Superior temporal gyrus (tissue), 1 donor: Measurements from ENCODE around the gene CTSD.

Experiments used
- DNase-seq: peaks from one replicate; pipeline ENCODE4 v3.0.0-alpha.2; 2016; ENCODE audit errors: extremely low spot score

CTSD gene

GRCh38 chr11:1729692-1730011 lies 34.1 kb downstream of the CTSD start:
- no peak for DNase-seq

GRCh38 chr11:1728931-1729691 lies 34.6 kb downstream of the CTSD start:
- no peak for DNase-seq

GRCh38 chr11:1728301-1728700 lies 35.4 kb downstream of the CTSD start:
- no peak for DNase-seq

GRCh38 chr11:1727861-1728260 lies 35.9 kb downstream of the CTSD start:
- no peak for DNase-seq

- no peak for DNase-seq
Measured at GRCh38 chr11:1727096-1727690, 36.5 kb downstream of the CTSD start.

GRCh38 chr11:1719781-1720180 lies 43.9 kb downstream of the CTSD start:
- no peak for DNase-seq

- DNase-seq, result no peak
Measured at GRCh38 chr11:1718326-1718725, 45.4 kb downstream of the CTSD start.

GRCh38 chr11:1717745-1718144 lies 46.0 kb downstream of the CTSD start:
- no peak for DNase-seq

- no peak for DNase-seq
Measured at GRCh38 chr11:1714908-1715885, 48.5 kb downstream of the CTSD start.

GRCh38 chr11:1708716-1709115 lies 55.0 kb downstream of the CTSD start:
- DNase-seq, result no peak

GRCh38 chr11:1707751-1708150 lies 56.0 kb downstream of the CTSD start:
- no peak for DNase-seq

- no peak for DNase-seq
Measured at GRCh38 chr11:1706634-1707400, 56.9 kb downstream of the CTSD start.

GRCh38 chr11:1705126-1706052 lies 58.3 kb downstream of the CTSD start:
- DNase-seq, result no peak

- DNase-seq, result no peak
Measured at GRCh38 chr11:1703146-1703545, 60.6 kb downstream of the CTSD start.
